DMS114 treated with DMSO at 0.1 percent for 48 hours (cell line): ENCODE results near the gene P4HB.

Experiments used
- DNase-seq: peaks from one replicate; lab custom pipeline; 2025; ENCODE audit not compliant: unreplicated experiment; lab: John Stamatoyannopoulos, UW

The P4HB gene

GRCh38 chr17:81869221-81870130 lies 9.1 kb upstream of the P4HB start:
- no peak for DNase-seq

- no peak for DNase-seq
Measured at GRCh38 chr17:81868674-81869220, 8.4 kb upstream of the P4HB start.

- DNase-seq = no peak
Measured at GRCh38 chr17:81867991-81868673, 7.8 kb upstream of the P4HB start.

GRCh38 chr17:81867170-81867990 lies 7.0 kb upstream of the P4HB start:
- peak; percentile 34 for DNase-seq

- DNase-seq = no peak
Measured at GRCh38 chr17:81866440-81867169, 6.3 kb upstream of the P4HB start.

- DNase-seq = no peak
Measured at GRCh38 chr17:81865733-81866439, 5.6 kb upstream of the P4HB start.

- no peak for DNase-seq
Measured at GRCh38 chr17:81865358-81865732, 5.0 kb upstream of the P4HB start.

GRCh38 chr17:81863833-81864768 lies 3.8 kb upstream of the P4HB start:
- no peak for DNase-seq

- no peak for DNase-seq
Measured at GRCh38 chr17:81863123-81863675, 2.9 kb upstream of the P4HB start.

GRCh38 chr17:81860756-81861568 lies 627 bp upstream of the P4HB start:
- peak; percentile 98 for DNase-seq

- DNase-seq = no peak
Measured at GRCh38 chr17:81858967-81859905, 1.1 kb downstream of the P4HB start.

- DNase-seq = no peak
Measured at GRCh38 chr17:81858170-81858966, 2.0 kb downstream of the P4HB start.

- no peak for DNase-seq
Measured at GRCh38 chr17:81854974-81855774, 5.2 kb downstream of the P4HB start.

GRCh38 chr17:81852237-81852636 lies 8.1 kb downstream of the P4HB start:
- no peak for DNase-seq

GRCh38 chr17:81851423-81851822 lies 8.9 kb downstream of the P4HB start:
- DNase-seq = no peak
